ENCODE data around the gene RNF180. TPM values are rescaled to one million over a fixed set of nuclear protein-coding genes. Genes with fewer than 3 reads are reported as not detected.

Gene RNF180
- total RNA-seq, 1 donor, result 10.5 TPM

GRCh38 chr5:64340293-64340692, 174.7 kb downstream of the RNF180 start:
- Histone ChIP-seq H3K27me3 (ENCODE audit: insufficient read depth, low read length) (no peaks in the 10 kb centered on the region), H3K79me2 (ENCODE audit: insufficient read depth, low read length) (no peaks in the 10 kb centered on the region), H4K20me1 (ENCODE audit: insufficient read depth, low read length) (no peaks in the 10 kb centered on the region), H3K4me2 (ENCODE audit: insufficient read depth, low read length) (no peak overlapping the region), H3K4me3 (ENCODE audit: insufficient read depth, low read length) (no peak overlapping the region), H2AFZ (ENCODE audit: low read length) (no peak overlapping the region), H3K9me3 (ENCODE audit: low read depth, low read length) (no peaks in the 10 kb centered on the region), H3K4me1 (ENCODE audit: insufficient read depth, low read length) (peaks cover 12% of the 10 kb centered on the region), H3K27ac (ENCODE audit: low read depth, low read length) (no peak overlapping the region), H3K36me3 (ENCODE audit: insufficient read depth, low read length) (no peaks in the 10 kb centered on the region)
- TF ChIP-seq CTCF (IDR thresholded peaks at IDR 0.05; ENCODE audit: extremely low read depth, low read depth, low read length), result no peak
- no peak for DNase-seq (ENCODE audit: insufficient read length, low spot score, missing footprints)

GRCh38 chr5:64341340-64341739, 175.7 kb downstream of the RNF180 start:
- no peak for TF ChIP-seq CTCF (IDR thresholded peaks at IDR 0.05; ENCODE audit: extremely low read depth, low read depth, low read length)
- H3K36me3 ChIP-seq (ENCODE audit: insufficient read depth, low read length), result no peaks in the 10 kb centered on the region
- H3K4me1 ChIP-seq (ENCODE audit: insufficient read depth, low read length), result peaks cover 12% of the 10 kb centered on the region
- H3K27ac ChIP-seq (ENCODE audit: low read depth, low read length), result no peak overlapping the region
- H2AFZ ChIP-seq (ENCODE audit: low read length), result no peak overlapping the region
- no peak for DNase-seq (ENCODE audit: insufficient read length, low spot score, missing footprints)
- H3K79me2 ChIP-seq (ENCODE audit: insufficient read depth, low read length), result no peaks in the 10 kb centered on the region
- H3K4me2 ChIP-seq (ENCODE audit: insufficient read depth, low read length), result no peak overlapping the region
- no peaks in the 10 kb centered on the region for H4K20me1 ChIP-seq (ENCODE audit: insufficient read depth, low read length)
- no peaks in the 10 kb centered on the region for H3K9me3 ChIP-seq (ENCODE audit: low read depth, low read length)
- no peaks in the 10 kb centered on the region for H3K27me3 ChIP-seq (ENCODE audit: insufficient read depth, low read length)
- H3K4me3 ChIP-seq (ENCODE audit: insufficient read depth, low read length), result no peak overlapping the region

GRCh38 chr5:64344501-64344900, 178.9 kb downstream of the RNF180 start:
- no peaks in the 10 kb centered on the region for H3K36me3 ChIP-seq (ENCODE audit: insufficient read depth, low read length)
- no peak for TF ChIP-seq CTCF (IDR thresholded peaks at IDR 0.05; ENCODE audit: extremely low read depth, low read depth, low read length)

GRCh38 chr5:64347309-64347708, 181.7 kb downstream of the RNF180 start:
- TF ChIP-seq CTCF (IDR thresholded peaks at IDR 0.05; ENCODE audit: extremely low read depth, low read depth, low read length), result no peak
- no peak overlapping the region for H3K4me2 ChIP-seq (ENCODE audit: insufficient read depth, low read length)
- H3K27me3 ChIP-seq (ENCODE audit: insufficient read depth, low read length), result no peaks in the 10 kb centered on the region
- no peaks in the 10 kb centered on the region for H4K20me1 ChIP-seq (ENCODE audit: insufficient read depth, low read length)
- H3K9me3 ChIP-seq (ENCODE audit: low read depth, low read length), result no peaks in the 10 kb centered on the region
- no peak overlapping the region for H2AFZ ChIP-seq (ENCODE audit: low read length)
- DNase-seq (ENCODE audit: insufficient read length, low spot score, missing footprints), result no peak
- H3K36me3 ChIP-seq (ENCODE audit: insufficient read depth, low read length), result no peaks in the 10 kb centered on the region
- no peak overlapping the region for H3K4me3 ChIP-seq (ENCODE audit: insufficient read depth, low read length)
- no peak overlapping the region for H3K27ac ChIP-seq (ENCODE audit: low read depth, low read length)
- H3K79me2 ChIP-seq (ENCODE audit: insufficient read depth, low read length), result no peaks in the 10 kb centered on the region
- no peaks in the 10 kb centered on the region for H3K4me1 ChIP-seq (ENCODE audit: insufficient read depth, low read length)

More at GRCh38 chr5:64344501-64344900, 178.9 kb downstream of the RNF180 start:
- H3K4me1 ChIP-seq (ENCODE audit: insufficient read depth, low read length), result peaks cover 10% of the 10 kb centered on the region
- no peaks in the 10 kb centered on the region for H3K27me3 ChIP-seq (ENCODE audit: insufficient read depth, low read length)
- H4K20me1 ChIP-seq (ENCODE audit: insufficient read depth, low read length), result no peaks in the 10 kb centered on the region
- DNase-seq (ENCODE audit: insufficient read length, low spot score, missing footprints), result no peak
- H3K27ac ChIP-seq (ENCODE audit: low read depth, low read length), result no peak overlapping the region
- no peaks in the 10 kb centered on the region for H3K79me2 ChIP-seq (ENCODE audit: insufficient read depth, low read length)
- no peaks in the 10 kb centered on the region for H3K9me3 ChIP-seq (ENCODE audit: low read depth, low read length)
- no peak overlapping the region for H3K4me3 ChIP-seq (ENCODE audit: insufficient read depth, low read length)
- H2AFZ ChIP-seq (ENCODE audit: low read length), result no peak overlapping the region
- H3K4me2 ChIP-seq (ENCODE audit: insufficient read depth, low read length), result no peak overlapping the region
